ENCODE data around the gene COX15. TPM values are rescaled to one million over a fixed set of nuclear protein-coding genes. Genes with fewer than 3 reads are reported as not detected.
A peak's percentile ranks its signal among the peaks of the same experiment; 100 is the strongest.
"Not testable (repeated sequence)": the region's sequence is repeated elsewhere in the genome, so short reads cannot be mapped to it uniquely, and the experiment has no call there.

Gene COX15
- total RNA-seq, 1 experiment from 2014 or later = 49.9 TPM

DNA sequence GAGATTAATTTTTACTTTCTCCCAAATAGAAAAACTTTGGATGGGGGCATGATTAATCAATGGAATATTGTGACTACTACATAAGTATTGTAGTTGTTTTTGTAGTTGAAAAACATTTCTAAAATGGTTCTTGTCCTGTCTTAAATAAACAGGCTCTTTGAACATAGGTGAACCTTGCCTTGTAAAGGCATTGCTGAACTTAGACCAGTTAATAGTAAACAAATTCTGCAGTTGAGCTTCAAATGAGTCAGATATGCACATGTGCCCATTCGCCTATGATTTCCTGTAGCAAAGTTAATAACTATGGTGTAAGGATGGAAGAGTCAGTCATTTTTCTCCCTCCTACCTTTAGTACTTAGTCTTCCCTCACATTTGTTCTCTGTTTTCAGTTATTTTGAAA lies 22.7 kb upstream of the COX15 start:
- H3K36me3 ChIP-seq = peaks cover 32% of the 10 kb centered on the region

GRCh38 chr10:99750641-99751040 lies 18.7 kb upstream of the COX15 start:
- Histone ChIP-seq H3K27ac (no peak overlapping the region), H3K9me3 (replicated peaks) (no peaks in the 10 kb centered on the region), H3K4me3 (no peak overlapping the region), H3K27me3 (no peaks in the 10 kb centered on the region), H3K36me3 (peaks cover 46% of the 10 kb centered on the region), H3K4me1 (no peaks in the 10 kb centered on the region)
- no peak for DNase-seq

More for the DNA sequence above, 22.7 kb upstream of the COX15 start:
- H3K9me3 ChIP-seq (replicated peaks) = no peaks in the 10 kb centered on the region
- H3K4me3 ChIP-seq = no peak overlapping the region
- no peaks in the 10 kb centered on the region for H3K27me3 ChIP-seq
- no peaks in the 10 kb centered on the region for H3K4me1 ChIP-seq
- H3K27ac ChIP-seq = no peak overlapping the region
- no peak for DNase-seq

DNA sequence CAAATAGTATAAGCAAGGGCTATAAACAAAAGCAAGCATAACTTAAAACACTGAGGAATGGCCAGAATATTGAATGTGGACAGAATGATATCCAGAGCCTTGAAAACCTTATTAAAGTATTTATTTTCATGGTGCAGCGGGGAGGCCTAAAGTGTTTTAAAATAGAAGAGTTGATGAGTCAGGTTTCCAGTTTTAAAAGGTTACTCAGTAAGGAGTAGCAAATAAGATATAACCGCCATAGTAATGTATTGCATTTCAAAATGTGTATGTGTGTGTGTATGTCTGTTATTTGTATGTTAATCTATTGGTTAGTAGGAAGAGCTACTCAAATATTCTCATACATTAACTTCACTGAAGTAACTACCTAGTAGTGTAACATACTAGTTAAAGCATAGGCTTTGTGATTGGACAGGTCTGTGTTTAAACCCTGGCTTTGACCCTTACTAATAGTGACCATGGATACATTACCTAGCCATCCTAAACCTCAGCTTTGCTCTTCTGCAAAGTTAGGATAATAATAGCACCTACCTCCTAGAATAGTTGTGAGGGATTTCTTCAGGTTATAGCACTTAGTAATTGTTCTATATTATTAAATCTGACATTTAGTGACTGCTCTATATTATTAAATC lies 17.0 kb upstream of the COX15 start:
- Histone ChIP-seq H3K36me3 (peaks cover 50% of the 10 kb centered on the region), H3K27ac (no peak overlapping the region), H3K4me3 (no peak overlapping the region), H3K4me1 (no peaks in the 10 kb centered on the region), H3K9me3 (replicated peaks) (no peaks in the 10 kb centered on the region), H3K27me3 (no peaks in the 10 kb centered on the region)
- DNase-seq = no peak

GRCh38 chr10:99746166-99746565 lies 14.2 kb upstream of the COX15 start:
- DNase-seq; H3K4me3 ChIP-seq; H3K27me3 ChIP-seq; H3K27ac ChIP-seq; H3K9me3 ChIP-seq (replicated peaks); H3K4me1 ChIP-seq: not testable (repeated sequence)
- peaks cover 55% of the 10 kb centered on the region for H3K36me3 ChIP-seq

DNA sequence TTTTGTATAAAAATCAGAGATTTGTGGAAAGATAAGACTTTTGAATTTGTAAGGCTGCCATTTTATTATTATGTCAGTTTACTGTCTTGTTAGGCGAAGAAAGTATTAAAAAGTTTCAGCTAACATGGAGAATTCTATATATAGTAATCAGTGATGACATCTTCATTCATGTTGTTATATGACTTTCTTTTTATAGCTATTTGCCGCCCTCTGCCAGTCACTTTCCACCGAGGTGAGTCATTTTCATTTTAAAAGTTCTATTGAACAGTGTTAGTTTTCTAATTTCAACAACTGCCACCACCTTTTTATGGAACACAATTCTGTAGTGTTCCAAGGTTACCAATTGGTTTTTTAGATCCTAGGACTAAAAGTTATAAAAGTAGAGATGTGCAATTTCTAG lies 11.9 kb upstream of the COX15 start:
- Histone ChIP-seq H3K4me3 (no peak overlapping the region), H3K27ac (no peak overlapping the region), H3K9me3 (replicated peaks) (peaks cover 12% of the 10 kb centered on the region), H3K4me1 (no peaks in the 10 kb centered on the region), H3K36me3 (peaks cover 63% of the 10 kb centered on the region), H3K27me3 (no peaks in the 10 kb centered on the region)
- no peak for DNase-seq

- Histone ChIP-seq H3K4me1 (no peaks in the 10 kb centered on the region), H3K4me3 (no peak overlapping the region), H3K9me3 (replicated peaks) (peaks cover 12% of the 10 kb centered on the region), H3K27ac (no peak overlapping the region), H3K36me3 (peaks cover 55% of the 10 kb centered on the region), H3K27me3 (no peaks in the 10 kb centered on the region)
- no peak for DNase-seq
Measured at GRCh38 chr10:99742701-99743100, 10.8 kb upstream of the COX15 start.

GRCh38 chr10:99742254-99742653 lies 10.3 kb upstream of the COX15 start:
- peaks cover 12% of the 10 kb centered on the region for H3K9me3 ChIP-seq (replicated peaks)
- no peak for DNase-seq
- no peaks in the 10 kb centered on the region for H3K4me1 ChIP-seq
- peaks cover 57% of the 10 kb centered on the region for H3K36me3 ChIP-seq
- no peak overlapping the region for H3K4me3 ChIP-seq
- H3K27ac ChIP-seq = no peak overlapping the region
- no peaks in the 10 kb centered on the region for H3K27me3 ChIP-seq

DNA sequence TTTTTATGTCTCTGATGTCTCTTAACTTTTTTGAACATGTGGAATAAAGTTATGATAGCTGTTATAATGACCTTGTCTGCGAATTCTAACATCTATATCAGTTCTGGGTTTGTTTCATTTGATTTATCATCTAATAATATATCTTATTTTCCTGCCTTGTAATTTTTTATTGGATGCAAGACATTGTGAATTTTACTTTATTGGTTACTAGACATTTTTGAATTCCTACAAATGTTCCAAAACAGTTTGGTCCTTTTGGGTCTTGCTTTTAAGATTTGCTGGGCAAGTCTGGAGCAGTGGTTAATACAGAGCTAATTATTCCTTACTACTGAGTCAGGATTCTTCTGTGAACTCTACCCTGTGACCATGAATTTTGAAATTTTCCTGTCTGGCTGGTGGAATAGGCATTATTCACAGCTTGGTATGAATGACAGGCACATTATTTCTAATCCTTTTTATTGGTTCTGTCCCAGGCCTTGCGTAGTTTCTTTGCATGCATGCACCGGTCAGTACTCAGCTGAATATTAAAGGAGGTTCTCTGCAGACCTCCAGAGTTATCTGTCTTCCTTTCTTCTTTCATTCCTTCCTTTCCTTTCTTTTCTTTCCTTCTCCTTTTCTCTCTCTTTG lies 9.1 kb upstream of the COX15 start:
- Histone ChIP-seq H3K4me1 (no peaks in the 10 kb centered on the region), H3K4me3 (no peak overlapping the region), H3K27ac (no peak overlapping the region), H3K9me3 (replicated peaks) (peaks cover 12% of the 10 kb centered on the region), H3K27me3 (no peaks in the 10 kb centered on the region), H3K36me3 (peaks cover 58% of the 10 kb centered on the region)
- no peak for DNase-seq

- DNase-seq = no peak
- Histone ChIP-seq H3K36me3 (peaks cover 54% of the 10 kb centered on the region), H3K4me3 (no peak overlapping the region), H3K4me1 (no peaks in the 10 kb centered on the region), H3K9me3 (replicated peaks) (peaks cover 12% of the 10 kb centered on the region), H3K27me3 (no peaks in the 10 kb centered on the region), H3K27ac (no peak overlapping the region)
Measured at GRCh38 chr10:99740260-99740659, 8.3 kb upstream of the COX15 start.

GRCh38 chr10:99734111-99734510 lies 2.2 kb upstream of the COX15 start:
- not testable (repeated sequence) for H3K27ac ChIP-seq; H3K27me3 ChIP-seq; H3K4me3 ChIP-seq; DNase-seq; H3K9me3 ChIP-seq (replicated peaks); H3K4me1 ChIP-seq
- peaks cover 13% of the 10 kb centered on the region for H3K36me3 ChIP-seq

DNA sequence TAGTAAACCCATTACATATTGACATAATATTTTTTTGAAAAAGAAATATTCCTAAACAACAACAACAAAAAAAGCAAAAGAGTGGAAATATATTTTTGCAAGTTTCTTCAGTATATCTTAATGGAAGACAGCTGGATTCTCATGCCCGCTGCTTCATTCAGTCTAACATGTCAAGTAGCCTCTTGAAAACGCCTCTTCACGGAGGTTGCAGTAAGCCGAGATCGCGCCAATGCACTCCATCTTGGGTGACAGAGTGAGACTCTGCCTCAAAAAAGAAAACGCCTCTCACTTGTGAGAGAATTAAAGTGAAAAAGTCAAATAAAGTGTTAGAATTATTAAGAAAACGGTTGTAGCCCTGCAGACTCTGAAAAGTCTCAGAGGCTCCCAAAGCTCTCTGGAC lies 1.4 kb upstream of the COX15 start:
- Histone ChIP-seq H3K27me3 (no peaks in the 10 kb centered on the region), H3K9me3 (replicated peaks) (no peaks in the 10 kb centered on the region), H3K36me3 (peaks cover 13% of the 10 kb centered on the region; the same call in 1 of the 2 replicates), H3K4me1 (0 out of 2 replicates have a peak, but pooled peaks cover 4% of the 10 kb centered on the region), H3K27ac (no peak overlapping the region), H3K4me3 (no peak overlapping the region)
- DNase-seq = no peak

- Histone ChIP-seq H3K9me3 (replicated peaks) (no peaks in the 10 kb centered on the region), H3K4me3 (peak overlapping the region; percentile 81), H3K4me1 (0 out of 2 replicates have a peak, but pooled peaks cover 4% of the 10 kb centered on the region), H3K27ac (peak overlapping the region; percentile 64), H3K27me3 (no peaks in the 10 kb centered on the region), H3K36me3 (peaks cover 13% of the 10 kb centered on the region)
- no peak for DNase-seq
Measured at GRCh38 chr10:99731306-99732032, 458 bp downstream of the COX15 start.

DNA sequence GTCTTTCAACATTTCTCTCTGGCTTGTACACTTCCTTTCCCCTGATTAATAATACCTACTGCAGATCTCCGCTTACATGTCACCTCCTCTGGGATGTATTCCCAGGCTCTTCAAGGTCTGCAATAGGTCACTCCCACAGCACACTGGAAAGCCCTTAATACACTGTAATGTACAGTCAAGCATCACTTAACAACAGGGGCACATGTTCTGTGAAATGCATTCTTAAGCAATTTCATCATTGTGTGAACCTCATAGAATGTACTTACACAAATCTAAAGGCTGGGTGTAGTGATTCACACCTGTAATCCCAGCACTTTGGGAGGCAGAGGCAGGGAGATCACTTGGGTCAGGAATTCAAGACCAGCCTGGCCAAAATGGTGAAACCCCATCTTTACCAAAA lies 1.9 kb downstream of the COX15 start:
- H3K36me3 ChIP-seq = peaks cover 20% of the 10 kb centered on the region
- no peak overlapping the region for H3K4me3 ChIP-seq
- 0 out of 2 replicates have a peak, but pooled peaks cover 4% of the 10 kb centered on the region for H3K4me1 ChIP-seq
- H3K27ac ChIP-seq = no peak overlapping the region
- no peaks in the 10 kb centered on the region for H3K9me3 ChIP-seq (replicated peaks)
- no peak for DNase-seq
- no peaks in the 10 kb centered on the region for H3K27me3 ChIP-seq

GRCh38 chr10:99720387-99720786 lies 11.5 kb downstream of the COX15 start:
- DNase-seq = no peak
- Histone ChIP-seq H3K9me3 (replicated peaks) (no peaks in the 10 kb centered on the region), H3K4me1 (no peaks in the 10 kb centered on the region), H3K27me3 (no peaks in the 10 kb centered on the region), H3K27ac (no peak overlapping the region), H3K36me3 (peaks cover 56% of the 10 kb centered on the region), H3K4me3 (no peak overlapping the region)

- H3K9me3 ChIP-seq (replicated peaks) = no peaks in the 10 kb centered on the region
- DNase-seq = no peak
- no peak overlapping the region for H3K27ac ChIP-seq
- no peaks in the 10 kb centered on the region for H3K4me1 ChIP-seq
- H3K27me3 ChIP-seq = no peaks in the 10 kb centered on the region
- H3K4me3 ChIP-seq = no peak overlapping the region
- H3K36me3 ChIP-seq = peaks cover 13% of the 10 kb centered on the region
Measured at GRCh38 chr10:99714446-99714845, 17.5 kb downstream of the COX15 start.

Data from SJCRH30 (cell line).